ENCODE measurements around the gene MRTFB.

MRTFB gene

DNA sequence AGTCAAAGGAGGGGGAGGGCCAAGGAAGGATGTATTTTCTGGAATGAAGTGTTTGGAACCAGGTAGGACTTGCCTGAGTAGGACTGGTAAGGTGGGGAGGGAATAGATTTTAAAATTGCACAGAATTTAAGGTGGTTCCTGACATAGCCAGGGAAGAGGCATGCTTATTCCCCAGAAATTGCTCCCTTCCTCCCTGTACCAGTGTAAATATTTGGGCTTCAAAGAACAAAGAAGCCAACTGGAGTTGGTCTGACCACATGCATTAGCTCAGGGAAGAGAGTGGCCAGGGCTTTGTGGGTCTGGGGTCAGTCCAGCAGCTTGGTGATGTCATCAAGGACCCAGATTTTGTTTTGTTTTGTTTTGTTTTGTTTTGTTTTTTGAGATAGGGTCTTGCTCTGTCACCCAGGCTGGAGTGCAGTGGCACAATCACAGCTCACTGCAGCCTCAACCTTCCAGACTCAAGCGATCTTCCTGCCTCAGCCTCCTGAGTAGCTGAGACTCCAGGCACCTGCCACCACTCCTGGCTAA, 9.3 kb upstream of the MRTFB start:
- Histone ChIP-seq H3K27ac (no peak overlapping the region), H3K4me3 (no peak overlapping the region)

- H3K4me3 ChIP-seq = no peak overlapping the region
- H3K27ac ChIP-seq = no peak overlapping the region
Measured at GRCh38 chr16:14062261-14062660, 8.9 kb upstream of the MRTFB start.

DNA sequence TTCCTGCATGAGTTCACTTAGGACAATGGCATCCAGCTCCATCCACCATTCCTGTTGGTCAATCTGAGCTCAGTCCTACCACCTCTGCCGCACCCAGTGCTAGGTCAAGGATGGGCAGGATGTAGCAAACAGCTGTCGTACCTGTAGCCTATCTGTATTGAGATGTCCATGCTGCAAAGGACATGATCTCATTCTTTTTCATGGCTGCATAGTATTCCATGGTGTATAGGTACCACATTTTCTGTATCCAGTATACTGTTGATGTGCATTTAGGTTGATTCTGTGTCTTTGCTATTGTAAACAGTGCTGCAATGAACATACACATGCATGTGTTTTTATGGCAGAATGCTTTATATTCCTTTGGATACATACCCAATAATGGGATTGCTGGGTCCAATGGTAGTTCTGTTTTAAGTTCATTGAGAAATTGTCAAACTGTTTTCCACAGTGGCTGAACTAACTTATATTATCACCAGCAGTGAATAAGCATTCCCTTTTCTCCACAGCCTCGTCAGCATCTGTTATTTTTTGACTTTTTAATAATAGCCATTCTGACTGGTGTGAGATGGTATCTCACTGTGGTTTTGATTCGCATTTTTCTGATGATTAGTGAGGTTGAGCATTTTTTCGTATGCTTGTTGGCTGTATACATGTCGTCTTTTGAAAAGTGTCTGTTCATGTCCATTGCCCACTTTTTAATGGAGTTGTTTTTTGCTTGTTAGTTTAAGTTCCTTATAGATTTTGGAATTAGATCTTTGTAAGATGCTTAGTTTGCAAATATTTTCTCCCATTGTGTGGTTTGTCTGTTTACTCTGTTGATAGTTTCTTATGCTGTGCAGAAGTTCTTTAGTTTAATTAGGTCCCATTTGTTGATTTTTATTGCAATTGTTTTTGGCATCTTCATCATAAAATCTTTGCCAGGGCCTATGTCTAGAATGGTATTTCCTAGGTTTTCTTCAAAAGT, 7.2 kb upstream of the MRTFB start:
- Histone ChIP-seq H3K27ac (no peak overlapping the region), H3K4me3 (no peak overlapping the region)

DNA sequence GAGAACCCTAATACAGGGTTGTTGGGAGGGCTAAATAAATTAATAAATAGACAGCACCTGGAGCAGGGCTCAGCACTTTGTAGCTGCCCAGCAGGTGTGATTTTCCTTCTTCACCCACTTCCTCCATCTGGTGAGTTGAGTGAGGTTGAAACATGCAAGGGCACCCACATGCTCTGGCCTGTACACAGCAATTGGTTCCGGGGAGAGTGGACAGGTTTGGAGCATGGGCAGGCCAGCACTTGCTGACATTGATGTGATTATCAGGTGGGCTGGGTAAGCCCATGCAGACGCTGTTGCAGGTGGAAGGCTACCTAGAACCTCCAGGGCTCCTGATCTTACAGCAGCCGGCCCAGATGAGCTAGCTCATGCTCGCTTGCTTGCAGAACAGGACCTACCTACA, 1.3 kb upstream of the MRTFB start:
- peak overlapping the region in 4 of 21 experiments; percentile 85 to 95 (median 94) for H3K27ac ChIP-seq
- no peak overlapping the region for H3K4me3 ChIP-seq

- Histone ChIP-seq H3K4me3 (peak overlapping the region; percentile 78 to 92 (median 83)), H3K27ac (peak overlapping the region in 20 of 21 experiments; percentile 82 to 96 (median 91))
Measured at GRCh38 chr16:14070555-14070876, 603 bp upstream of the MRTFB start.

DNA sequence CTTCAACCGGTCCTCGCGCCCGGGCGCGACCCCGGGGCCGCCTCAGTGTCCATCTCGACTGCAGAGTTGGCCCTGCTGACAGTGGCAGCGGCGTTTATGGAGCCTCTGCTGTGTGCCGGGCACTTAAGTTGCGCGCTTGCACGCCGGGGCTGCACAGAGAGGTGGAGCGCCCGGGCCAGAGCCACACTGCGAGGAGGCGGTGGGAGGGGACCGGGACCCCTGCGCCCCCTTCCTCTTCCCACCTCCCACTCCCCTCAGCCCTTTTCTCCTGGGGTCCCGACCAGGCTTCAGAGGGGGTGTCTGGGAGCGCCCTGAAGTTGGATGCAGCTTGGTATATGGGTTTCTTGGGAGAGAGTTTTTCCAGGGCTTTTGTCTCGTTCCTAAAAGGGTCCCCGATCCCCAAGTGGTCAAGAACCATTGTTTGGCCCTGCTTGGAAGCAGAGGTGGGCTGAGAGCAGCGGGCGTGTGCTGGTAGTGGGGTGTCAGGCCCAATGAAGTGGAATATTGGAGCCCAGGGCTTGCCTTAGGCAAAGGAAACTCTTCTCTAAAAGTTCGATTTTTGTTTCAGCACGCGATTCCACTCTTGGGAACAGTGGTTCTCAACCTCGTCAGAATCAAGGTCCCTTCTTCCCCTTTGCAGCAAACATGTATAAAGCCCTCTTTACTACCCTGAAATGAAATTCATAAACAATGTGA, 605 bp downstream of the MRTFB start:
- peak overlapping the region; percentile 58 to 96 (median 91) for H3K27ac ChIP-seq
- peak overlapping the region; percentile 78 to 92 (median 83) for H3K4me3 ChIP-seq

GRCh38 chr16:14072360-14072759, 1.2 kb downstream of the MRTFB start:
- Histone ChIP-seq H3K4me3 (peak overlapping the region in 4 of 7 experiments; percentile 79 to 92 (median 85)), H3K27ac (peak overlapping the region in 6 of 21 experiments; percentile 90 to 95 (median 93))

DNA sequence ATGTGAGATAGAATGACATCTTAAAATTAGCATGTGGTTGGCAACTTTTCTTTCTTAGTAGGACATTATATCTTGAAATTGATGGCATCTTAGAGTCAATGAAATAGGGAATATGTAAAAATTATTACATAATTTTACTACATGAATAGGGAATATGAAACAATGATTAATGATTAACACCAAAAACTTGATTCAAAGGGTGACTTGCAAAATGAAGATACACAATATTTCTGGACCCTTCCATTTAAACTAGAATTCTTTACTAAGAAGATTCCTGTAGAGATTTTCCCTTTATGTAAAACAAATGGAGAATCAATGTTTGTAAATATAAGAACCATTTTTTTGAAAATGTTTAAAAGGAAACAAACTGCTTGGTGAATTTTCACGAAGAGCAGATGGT, 3.4 kb downstream of the MRTFB start:
- Histone ChIP-seq H3K27ac (no peak overlapping the region), H3K4me3 (no peak overlapping the region)

GRCh38 chr16:14077918-14078317, 6.8 kb downstream of the MRTFB start:
- no peak overlapping the region for H3K4me3 ChIP-seq
- no peak overlapping the region for H3K27ac ChIP-seq

DNA sequence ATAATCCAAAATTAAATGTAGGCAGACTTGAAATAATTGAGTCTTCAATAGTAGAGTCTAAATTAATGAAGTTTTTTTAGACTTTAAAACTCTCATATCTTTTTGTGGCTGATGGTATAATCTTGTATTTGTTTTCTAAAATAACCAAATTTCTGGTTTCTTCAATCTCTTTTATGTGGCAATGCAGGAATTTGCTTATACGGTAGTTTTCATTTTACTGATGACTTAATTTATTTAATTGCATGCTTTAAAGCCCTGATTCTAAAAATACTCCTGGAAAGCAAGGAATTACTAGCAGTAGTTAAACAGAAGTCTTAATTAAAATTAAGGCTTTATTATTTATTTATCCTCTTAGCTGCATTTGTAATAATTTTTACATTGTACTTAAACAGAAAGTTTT, 15.4 kb downstream of the MRTFB start:
- H3K4me3 ChIP-seq = no peak overlapping the region
- H3K27ac ChIP-seq = peak overlapping the region in 4 of 21 experiments; percentile 17 to 74 (median 30)

- H3K4me3 ChIP-seq = no peak overlapping the region
- peak overlapping the region in 4 of 21 experiments; percentile 17 to 74 (median 30) for H3K27ac ChIP-seq
Measured at GRCh38 chr16:14087181-14087580, 16.1 kb downstream of the MRTFB start.

DNA sequence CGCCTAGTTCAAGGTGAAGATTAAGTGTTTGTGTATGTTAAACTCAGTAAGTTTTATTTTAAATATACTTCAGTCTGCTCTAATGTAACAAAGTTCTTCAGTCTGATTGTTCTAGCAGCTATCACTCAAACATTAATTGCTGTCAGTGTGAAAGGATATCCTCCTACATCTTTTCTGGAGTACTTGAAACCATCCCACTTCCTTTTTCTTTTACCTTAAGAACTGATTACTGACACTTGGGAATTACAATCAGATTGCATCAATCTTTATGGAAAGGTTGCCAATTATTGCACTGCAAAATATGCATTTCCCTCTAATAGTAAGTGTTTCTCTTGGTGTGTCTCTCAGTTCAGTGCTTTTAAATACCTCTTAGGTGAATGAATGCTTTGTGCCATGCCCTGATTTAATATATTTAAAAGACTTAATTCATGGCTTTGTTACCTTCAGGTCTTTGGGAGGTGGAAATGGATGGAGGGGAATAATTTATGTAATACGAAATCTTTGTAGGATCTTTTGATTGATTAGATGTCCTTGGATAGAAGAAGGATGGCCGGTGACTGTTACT, 16.6 kb downstream of the MRTFB start:
- Histone ChIP-seq H3K4me3 (no peak overlapping the region), H3K27ac (peak overlapping the region in 5 of 21 experiments; percentile 10 to 74 (median 28))

- Histone ChIP-seq H3K4me3 (no peak overlapping the region), H3K27ac (peak overlapping the region in 5 of 21 experiments; percentile 3 to 74 (median 9))
Measured at GRCh38 chr16:14088155-14088753, 17.1 kb downstream of the MRTFB start.

GRCh38 chr16:14089283-14089823, 18.2 kb downstream of the MRTFB start:
- Histone ChIP-seq H3K27ac (peak overlapping the region in 3 of 21 experiments; percentile 3 to 70 (median 3)), H3K4me3 (no peak overlapping the region)

DNA sequence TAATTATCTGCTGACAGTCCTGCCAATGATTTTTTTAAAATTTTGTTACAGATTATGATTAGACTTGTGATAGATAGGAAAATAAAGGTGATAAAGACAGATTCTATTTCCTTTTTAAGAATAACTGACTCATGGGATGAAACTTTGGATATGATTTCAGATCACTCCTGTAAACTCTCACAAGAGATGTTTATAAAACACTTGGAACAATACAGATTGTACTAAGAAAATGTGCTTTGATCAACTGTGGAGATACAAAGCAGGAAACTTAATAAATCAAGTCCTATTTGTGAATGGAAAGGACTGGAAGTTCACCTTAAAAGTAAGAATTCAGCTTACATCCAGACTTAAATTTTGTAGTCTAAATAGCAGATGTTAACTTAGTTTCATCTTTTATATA, 21.4 kb downstream of the MRTFB start:
- no peak overlapping the region for H3K4me3 ChIP-seq
- H3K27ac ChIP-seq = peak overlapping the region in 1 of 21 experiments; percentile 3

- Histone ChIP-seq H3K4me3 (no peak overlapping the region), H3K27ac (peak overlapping the region in 7 of 21 experiments; percentile 2 to 53 (median 16))
Measured at GRCh38 chr16:14095883-14096551, 24.9 kb downstream of the MRTFB start.

DNA sequence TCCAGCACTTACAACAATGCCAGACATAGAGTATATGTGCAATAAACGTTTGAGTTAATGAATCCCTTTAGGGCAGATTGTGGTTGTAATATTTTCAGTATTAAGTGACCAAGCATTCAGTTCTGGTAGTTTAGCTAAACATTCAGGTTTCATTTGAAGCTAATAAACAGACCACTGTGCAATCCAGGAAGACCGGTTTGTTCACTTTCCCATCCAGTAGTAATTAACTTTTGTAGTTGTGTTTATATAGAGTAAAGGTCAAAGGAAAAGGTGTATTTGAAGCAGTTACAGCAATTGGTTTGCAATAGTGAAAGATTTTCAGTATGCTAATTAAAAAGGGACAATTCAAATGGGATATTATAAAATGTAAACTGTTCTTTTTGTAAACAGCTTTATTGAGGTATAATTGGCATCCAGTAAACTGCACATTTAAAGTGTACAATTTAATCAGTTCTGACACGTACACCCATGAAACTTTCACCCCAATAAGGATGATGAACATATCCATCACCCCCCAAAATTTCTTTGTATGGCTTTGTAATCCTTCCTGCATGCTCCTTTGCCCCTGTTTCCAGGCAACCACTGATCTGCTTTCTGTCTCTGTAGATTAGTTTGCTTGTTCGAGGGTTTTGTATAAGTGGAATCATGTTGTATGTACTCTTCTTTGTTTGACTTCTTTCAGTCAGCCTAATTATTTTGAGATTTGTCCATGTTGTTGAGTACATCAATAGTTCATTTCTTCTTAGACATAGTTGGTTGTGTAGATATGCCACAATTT, 26.3 kb downstream of the MRTFB start:
- peak overlapping the region in 12 of 21 experiments; percentile 14 to 75 (median 41) for H3K27ac ChIP-seq
- H3K4me3 ChIP-seq = no peak overlapping the region

DNA sequence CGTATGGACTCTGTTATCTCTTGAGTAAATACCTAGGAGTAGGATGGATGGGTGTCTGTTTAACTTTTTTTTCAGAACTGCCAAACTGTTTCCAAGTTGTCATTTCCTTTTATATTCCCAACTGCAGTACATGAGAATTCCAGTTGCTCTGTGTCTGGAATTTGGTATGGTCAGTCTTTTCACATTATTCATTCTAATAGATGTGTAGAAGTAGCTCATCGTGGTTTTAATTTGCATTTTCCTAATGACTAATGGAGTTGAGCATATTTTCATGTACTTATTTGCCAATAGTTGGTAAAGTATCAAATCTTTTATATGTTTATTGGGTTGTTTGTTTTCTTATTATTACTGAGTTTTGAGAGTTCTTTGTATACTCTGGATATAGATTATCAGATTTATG, 27.0 kb downstream of the MRTFB start:
- H3K4me3 ChIP-seq = no peak overlapping the region

More for the DNA sequence above, 27.0 kb downstream of the MRTFB start:
- H3K27ac ChIP-seq = peak overlapping the region in 12 of 21 experiments; percentile 9 to 75 (median 24)
